Prostate gland (tissue), 2 donors: ENCODE measurements around the gene GMDS. TPM values are rescaled to one million over a fixed set of nuclear protein-coding genes. Genes with fewer than 3 reads are reported as not detected.

Experiments used
- DNase-seq: peaks from one replicate; pipeline ENCODE4 v3.0.0-alpha.2; 2019; ENCODE audit warnings: low spot score
- H3K27ac ChIP-seq, 2 donors: fragments of 200-600 bp; sonication (generic); 2 replicates each; pipeline ENCODE4 v1.5.1; 2017 to 2019
- H3K27me3 ChIP-seq: fragments of 200-600 bp; sonication (generic); replicated peaks from 2 replicates; pipeline ENCODE4 v1.5.1; 2019; ENCODE audit not compliant: insufficient read depth
- H3K36me3 ChIP-seq, 2 donors: fragments of 200-600 bp; sonication (generic); 1 replicate in 1 of 2; 2 replicates in 1 of 2; pipeline versions ENCODE4 v1.5.1 to v1.8.1; 2017 to 2019
- H3K4me1 ChIP-seq: fragments of 200-600 bp; sonication (generic); replicated peaks from 2 replicates; pipeline ENCODE4 v1.5.1; 2019
- H3K4me3 ChIP-seq, 2 donors: fragments of 200-600 bp; sonication (generic); 2 replicates each; pipeline ENCODE4 v1.5.1; 2017 to 2019
- H3K9me3 ChIP-seq: fragments of 200-600 bp; sonication (generic); 2 replicates; pipeline ENCODE4 v1.5.1; 2017
- CTCF ChIP-seq, 4 experiments: fragments of 200-600 bp in 2 of 4; fragments of 450-650 bp in 2 of 4; sonication (generic) in 2 of 4; IDR thresholded peaks; 1 replicate in 3 of 4; 2 replicates in 1 of 4; pipeline ENCODE4 v1.5.1; 2016 to 2019; ENCODE audit warnings: antibody characterized with exemption in 4 of 4, mild to moderate bottlenecking in 2 of 4, moderate library complexity in 2 of 4
- POLR2A ChIP-seq: fragments of 450-650 bp; IDR thresholded peaks from one replicate; pipeline ENCODE4 v1.6.1; 2016; ENCODE audit warnings: antibody characterized with exemption, mild to moderate bottlenecking
- POLR2AphosphoS5 ChIP-seq: sonication (generic); formaldehyde crosslinking; IDR thresholded peaks from one replicate; pipeline ENCODE4 v1.6.1; 2017; ENCODE audit warnings: antibody characterized with exemption
- WGBS: methylation state at CpG from one replicate; pipeline ENCODE4 v1.1.5; 2018; 5-methylcytosine and 5-hydroxymethylcytosine counted together
- intact Hi-C: fragments of 100-400 bp; cut with DNase I; formaldehyde crosslinking; loops from one replicate; pipeline ENCODE4 v1.14.2; 2022
- total RNA-seq, 2 donors: library from RNA; depleted of rRNA; stranded (reverse); fragments of >200 nt; gene quantifications; one replicate each; pipeline ENCODE4 v1.1.0, GENCODE V29; 2016

The GMDS gene
- total RNA-seq, 2 donors from 2014 or later: 24.9 to 29.9 TPM

GRCh38 chr6:1814279-1814678 is 431.1 kb downstream of the GMDS start:
- H3K9me3 ChIP-seq: no peaks in the 10 kb centered on the region
- DNase-seq: no peak
- 74% methylated on average over 4 of the region's 4 CpGs for WGBS
- intact Hi-C loops: no loop called here
- no peaks in the 10 kb centered on the region for H3K4me1 ChIP-seq
- no peak overlapping the region for H3K4me3 ChIP-seq
- H3K36me3 ChIP-seq: no peaks in the 10 kb centered on the region
- TF ChIP-seq CTCF (IDR thresholded peaks at IDR 0.05): no peak
- no peak for TF ChIP-seq POLR2A
- TF ChIP-seq POLR2AphosphoS5: no peak
- no peaks in the 10 kb centered on the region for H3K27me3 ChIP-seq
- no peak overlapping the region for H3K27ac ChIP-seq

- Histone ChIP-seq H3K27me3 (no peaks in the 10 kb centered on the region), H3K9me3 (no peaks in the 10 kb centered on the region), H3K36me3 (no peaks in the 10 kb centered on the region), H3K27ac (no peak overlapping the region), H3K4me3 (no peak overlapping the region), H3K4me1 (no peaks in the 10 kb centered on the region)
- WGBS: 96% methylated on average over 2 of the region's 2 CpGs
- DNase-seq: no peak
- TF ChIP-seq POLR2AphosphoS5 (no peak), CTCF (IDR thresholded peaks at IDR 0.05) (no peak), POLR2A (no peak)
- intact Hi-C loops: no loop called here
Measured at GRCh38 chr6:1812487-1812886, 432.9 kb downstream of the GMDS start.

- no peaks in the 10 kb centered on the region for H3K27me3 ChIP-seq
- H3K27ac ChIP-seq: no peak overlapping the region
- H3K9me3 ChIP-seq: no peaks in the 10 kb centered on the region
- intact Hi-C loops: no loop called here
- DNase-seq: no peak
- H3K4me1 ChIP-seq: no peaks in the 10 kb centered on the region
- H3K4me3 ChIP-seq: no peak overlapping the region
- no peaks in the 10 kb centered on the region for H3K36me3 ChIP-seq
- TF ChIP-seq POLR2AphosphoS5: no peak
- no peak for TF ChIP-seq CTCF (IDR thresholded peaks at IDR 0.05)
- no peak for TF ChIP-seq POLR2A
- 96% methylated on average over 7 of the region's 7 CpGs for WGBS
Measured at GRCh38 chr6:1812034-1812433, 433.4 kb downstream of the GMDS start.

DNA sequence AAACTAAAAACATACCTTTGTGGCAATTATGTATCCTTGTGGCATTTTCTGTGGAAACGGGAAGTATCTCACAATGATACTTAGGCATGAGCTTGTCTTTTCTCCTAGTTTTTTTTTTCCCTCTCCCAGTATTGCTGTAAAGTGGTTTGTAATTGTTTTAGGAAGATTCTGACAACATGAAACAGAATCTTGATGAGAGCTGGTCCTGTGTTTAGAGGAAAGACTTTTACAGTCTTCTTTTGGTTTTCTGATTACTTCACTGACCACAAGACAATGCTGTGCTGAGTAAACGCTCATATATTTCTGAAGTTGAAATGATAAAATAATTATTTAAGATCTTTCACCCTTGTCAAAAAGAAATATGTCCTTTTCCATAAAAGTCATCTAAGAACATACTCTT is 434.5 kb downstream of the GMDS start:
- H3K9me3 ChIP-seq: no peaks in the 10 kb centered on the region
- WGBS: 98% methylated on average over 2 of the region's 2 CpGs
- DNase-seq: no peak
- intact Hi-C loops: no loop called here
- H3K4me3 ChIP-seq: no peak overlapping the region
- H3K4me1 ChIP-seq: no peaks in the 10 kb centered on the region
- TF ChIP-seq POLR2A (no peak), CTCF (IDR thresholded peaks at IDR 0.05) (no peak), POLR2AphosphoS5 (no peak)
- no peaks in the 10 kb centered on the region for H3K36me3 ChIP-seq
- H3K27me3 ChIP-seq: no peaks in the 10 kb centered on the region
- no peak overlapping the region for H3K27ac ChIP-seq

DNA sequence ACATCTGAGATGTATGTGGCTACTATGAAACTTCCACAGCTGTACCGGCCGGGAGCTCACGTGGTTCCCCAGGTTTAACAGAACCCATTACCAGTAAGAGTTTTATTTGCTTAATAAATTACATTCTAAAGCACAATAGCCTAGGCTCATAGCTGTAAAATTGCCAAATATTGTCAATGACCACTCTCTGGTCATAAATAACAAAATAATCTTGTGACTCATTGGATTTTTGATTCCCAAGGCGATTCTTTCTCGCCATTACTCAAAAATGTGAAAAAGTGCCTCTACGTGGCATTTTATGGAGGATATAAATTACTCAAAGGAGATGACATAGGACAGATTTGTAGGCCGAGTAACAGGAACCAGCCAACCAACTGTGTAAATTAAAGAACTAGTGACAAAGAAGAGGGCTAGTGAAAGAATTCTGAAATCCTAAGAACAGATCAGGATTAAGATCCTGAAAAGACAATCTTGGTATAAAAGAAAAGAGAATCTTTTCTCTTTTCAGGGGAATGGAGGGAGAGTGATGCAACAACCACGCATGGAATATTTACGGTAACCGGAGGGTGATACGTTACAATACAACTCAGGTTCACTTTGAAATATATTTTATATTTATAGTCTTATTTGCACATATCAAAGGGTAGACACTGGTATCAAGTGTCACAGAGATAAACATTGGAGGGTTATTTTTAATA is 436.0 kb downstream of the GMDS start:
- H3K4me3 ChIP-seq: no peak overlapping the region
- no peak overlapping the region for H3K27ac ChIP-seq
- no peaks in the 10 kb centered on the region for H3K4me1 ChIP-seq
- TF ChIP-seq CTCF (IDR thresholded peaks at IDR 0.05) (no peak), POLR2AphosphoS5 (no peak), POLR2A (no peak)
- intact Hi-C loops: no loop called here
- DNase-seq: no peak
- no peaks in the 10 kb centered on the region for H3K36me3 ChIP-seq
- no peaks in the 10 kb centered on the region for H3K9me3 ChIP-seq
- WGBS: 90% methylated on average over 11 of the region's 11 CpGs
- H3K27me3 ChIP-seq: no peaks in the 10 kb centered on the region
